GM23338 (cell line): ENCODE measurements around the gene RAB40C. TPM values are rescaled to one million over a fixed set of nuclear protein-coding genes. Genes with fewer than 3 reads are reported as not detected.

ENCODE experiments used
- ATAC-seq: fragments of 200-7000 bp; cut with Tn5 transposase; 3 replicates; pipeline ENCODE4 v1.9.1; 2020
- DNase-seq: peaks from one replicate; pipeline ENCODE4 v3.0.0-alpha.2; 2015; ENCODE audit warnings: low spot score
- H2AFZ ChIP-seq: fragments of 200-600 bp; sonication (generic); 2 replicates; pipeline ENCODE4 v1.8.0; 2016; ENCODE audit warnings: antibody characterized with exemption, mild to moderate bottlenecking, moderate library complexity
- H3F3A ChIP-seq: fragments of 200-600 bp; sonication (generic); replicated peaks from 2 replicates; pipeline ENCODE4 v1.8.0; 2017; ENCODE audit warnings: antibody characterized with exemption, mixed run types, low read depth
- H3K27ac ChIP-seq: fragments of 200-600 bp; sonication (generic); 2 replicates; pipeline ENCODE4 v1.6.1; 2016; ENCODE audit warnings: low read depth
- H3K27me3 ChIP-seq: fragments of 200-600 bp; sonication (generic); 2 replicates; pipeline ENCODE4 v1.8.0; 2016; ENCODE audit warnings: mild to moderate bottlenecking, mixed run types, moderate library complexity; ENCODE audit not compliant: insufficient read depth
- H3K36me3 ChIP-seq: fragments of 200-600 bp; sonication (generic); 2 replicates; pipeline ENCODE4 v1.8.0; 2016; ENCODE audit warnings: mild to moderate bottlenecking; ENCODE audit not compliant: insufficient read depth
- H3K4me1 ChIP-seq: fragments of 200-600 bp; sonication (generic); 2 replicates; pipeline ENCODE4 v1.8.0; 2016; ENCODE audit warnings: mild to moderate bottlenecking, moderate library complexity; ENCODE audit not compliant: insufficient read depth
- H3K4me2 ChIP-seq: fragments of 200-600 bp; sonication (generic); 2 replicates; pipeline ENCODE4 v1.7.1; 2017; ENCODE audit warnings: mixed run types
- H3K4me3 ChIP-seq: fragments of 200-600 bp; sonication (generic); 2 replicates; pipeline ENCODE4 v1.6.1; 2016; ENCODE audit warnings: mixed run types
- H3K79me2 ChIP-seq: fragments of 200-600 bp; sonication (generic); replicated peaks from 2 replicates; pipeline ENCODE4 v1.8.0; 2017; ENCODE audit warnings: mild to moderate bottlenecking; ENCODE audit not compliant: insufficient read depth
- H3K9me2 ChIP-seq: fragments of 200-600 bp; sonication (generic); 2 replicates; pipeline ENCODE4 v1.8.0; 2017; ENCODE audit not compliant: insufficient read depth
- H4K20me1 ChIP-seq: fragments of 200-600 bp; sonication (generic); replicated peaks from 2 replicates; pipeline ENCODE4 v1.8.0; 2017; ENCODE audit warnings: mild to moderate bottlenecking; ENCODE audit not compliant: insufficient read depth
- H3K27ac Mint-ChIP-seq: 2 replicates; pipeline ENCODE4 v1.8.0; 2020; ENCODE audit warnings: inconsistent platforms, mild to moderate bottlenecking, moderate library complexity, mixed read lengths
- H3K27me3 Mint-ChIP-seq: 3 replicates; pipeline ENCODE4 v1.8.0; 2022; ENCODE audit warnings: low read depth, mild to moderate bottlenecking, moderate library complexity, mixed read lengths, inconsistent platforms; ENCODE audit not compliant: insufficient read depth, poor library complexity
- H3K36me3 Mint-ChIP-seq: 3 replicates; pipeline ENCODE4 v1.8.0; 2021; ENCODE audit warnings: low read depth, mild to moderate bottlenecking, inconsistent platforms, moderate library complexity, mixed read lengths
- H3K4me1 Mint-ChIP-seq: 3 replicates; pipeline ENCODE4 v1.8.0; 2020; ENCODE audit warnings: mild to moderate bottlenecking, inconsistent platforms, mixed read lengths
- H3K4me3 Mint-ChIP-seq: 3 replicates; pipeline ENCODE4 v1.8.0; 2021; ENCODE audit warnings: moderate library complexity, mild to moderate bottlenecking, inconsistent platforms, mixed read lengths
- H3K9me3 Mint-ChIP-seq: 3 replicates; pipeline ENCODE4 v1.8.0; 2020; ENCODE audit warnings: moderate library complexity, mild to moderate bottlenecking, inconsistent platforms, mixed read lengths
- CREB1 ChIP-seq: fragments of 250-450 bp; sonication (Bioruptor Pico); IDR thresholded peaks from 2 replicates; pipeline ENCODE4 v1.5.0; 2020; ENCODE audit warnings: low read depth, mild to moderate bottlenecking, moderate library complexity
- CTCF ChIP-seq, 2 experiments: fragments of 200-600 bp in 1 of 2; sonication (generic) in 1 of 2; conservative IDR thresholded peaks; 2 replicates each; pipeline versions ENCODE4 v1.5.1 to v1.6.1; 2016 to 2017; ENCODE audit warnings: antibody characterized with exemption in 2 of 2, low read depth in 2 of 2, mild to moderate bottlenecking in 2 of 2, moderate library complexity in 1 of 2
- ETS1 ChIP-seq: IDR thresholded peaks from 2 replicates; pipeline ENCODE4 v1.6.1; 2016; ENCODE audit warnings: antibody characterized with exemption
- EZH2 ChIP-seq: fragments of 200-600 bp; sonication (generic); IDR thresholded peaks from one replicate; pipeline ENCODE4 v1.8.0; 2017; ENCODE audit warnings: antibody characterized with exemption, mild to moderate bottlenecking, low read depth; ENCODE audit not compliant: unreplicated experiment
- EZH2phosphoT487 ChIP-seq: fragments of 200-600 bp; sonication (generic); IDR thresholded peaks from one replicate; pipeline ENCODE4 v1.8.1; 2018; ENCODE audit warnings: antibody characterized with exemption; ENCODE audit not compliant: unreplicated experiment
- JUNB ChIP-seq: IDR thresholded peaks from one replicate; pipeline ENCODE4 v1.6.1; 2016; ENCODE audit warnings: antibody characterized with exemption; ENCODE audit not compliant: unreplicated experiment
- NANOG ChIP-seq: IDR thresholded peaks from 2 replicates; pipeline ENCODE4 v1.6.1; 2016; ENCODE audit warnings: antibody characterized with exemption, borderline replicate concordance
- POLR2AphosphoS5 ChIP-seq: IDR thresholded peaks from 2 replicates; pipeline ENCODE4 v1.6.1; 2016; ENCODE audit warnings: antibody characterized with exemption, low read depth
- REST ChIP-seq: IDR thresholded peaks from one replicate; pipeline ENCODE4 v1.6.1; 2018; ENCODE audit warnings: antibody characterized with exemption; ENCODE audit not compliant: unreplicated experiment
- STAT1 ChIP-seq: IDR thresholded peaks from one replicate; pipeline ENCODE4 v1.6.1; 2016; ENCODE audit warnings: antibody characterized with exemption; ENCODE audit not compliant: unreplicated experiment
- ZNF114 ChIP-seq: fragments of 250-450 bp; sonication (Bioruptor Pico); IDR thresholded peaks from 2 replicates; pipeline ENCODE4 v1.5.0; 2020; ENCODE audit warnings: mild to moderate bottlenecking, moderate library complexity
- ZNF331 ChIP-seq: fragments of 250-450 bp; sonication (Bioruptor Pico); IDR thresholded peaks from 2 replicates; pipeline ENCODE4 v1.5.0; 2020; ENCODE audit warnings: low read depth, mild to moderate bottlenecking, moderate library complexity
- ZNF462 ChIP-seq: fragments of 250-450 bp; sonication (Bioruptor Pico); IDR thresholded peaks from 2 replicates; pipeline ENCODE4 v1.5.0; 2020; ENCODE audit warnings: mild to moderate bottlenecking, moderate library complexity
- polyA plus RNA-seq: library from polyadenylated mRNA; unstranded; fragments of >200 nt; fragmentation: Nextera tagmentation; extraction: Ambion mirVana; gene quantifications from 2 replicates; pipeline ENCODE4 v1.2.1, GENCODE V29; 2016
- total RNA-seq: library from RNA; depleted of rRNA; stranded (reverse); fragments of >200 nt; shearing (Covaris generic); gene quantifications from 2 replicates; pipeline ENCODE4 v1.2.3, GENCODE V29; 2014

Gene RAB40C
- total and polyA plus RNA-seq, 2 experiments from 2014 or later, result 11.2 to 24.6 TPM

- Mint-ChIP-seq H3K27ac (peak overlapping the region; percentile 56; the same call in 1 of the 2 replicates), H3K4me1 (peaks cover 20% of the 10 kb centered on the region), H3K27me3 (peaks cover 12% of the 10 kb centered on the region), H3K4me3 (peak overlapping the region; percentile 65; the same call in 2 of the 3 replicates), H3K9me3 (peaks cover 4% of the 10 kb centered on the region; the same call in 2 of the 3 replicates), H3K36me3 (no peaks in the 10 kb centered on the region)
- Histone ChIP-seq H2AFZ (no peak overlapping the region), H3K27ac (no peak overlapping the region), H3K4me3 (peak overlapping the region; percentile 58), H3K36me3 (no peaks in the 10 kb centered on the region), H4K20me1 (no peaks in the 10 kb centered on the region), H3K4me2 (peak overlapping the region; percentile 79; the same call in 1 of the 2 replicates), H3K79me2 (peaks cover 7% of the 10 kb centered on the region), H3K4me1 (peaks cover 24% of the 10 kb centered on the region), H3K27me3 (no peaks in the 10 kb centered on the region), H3K9me2 (no peaks in the 10 kb centered on the region), H3F3A (0 out of 2 replicates have a peak, but pooled peaks cover 6% of the 10 kb centered on the region)
- ATAC-seq (peak; percentile 0; the same call in 1 of the 3 replicates), DNase-seq (peak; percentile 37)
- no peak for TF ChIP-seq ZNF462 (CRISPR knock-in tag)
- no peak for TF ChIP-seq CTCF (conservative IDR thresholded peaks at IDR 0.05; ENCODE audit: low read depth in 2 of 2)
- TF ChIP-seq EZH2, result no peak
- no peak for TF ChIP-seq ZNF114 (CRISPR knock-in tag)
- no peak for TF ChIP-seq ETS1
- TF ChIP-seq POLR2AphosphoS5, result no peak; the same call in 1 of the 2 replicates
- TF ChIP-seq REST, result no peak
- TF ChIP-seq EZH2phosphoT487, result no peak
- no peak for TF ChIP-seq NANOG
- TF ChIP-seq JUNB, result no peak
- TF ChIP-seq CREB1, result no peak
- TF ChIP-seq STAT1, result no peak
- TF ChIP-seq ZNF331 (CRISPR knock-in tag), result no peak
Observed at GRCh38 chr16:638034-638543, 48.2 kb downstream of the RAB40C start.
